DMS53 treated with DMSO at 0.1 percent for 48 hours (cell line): ENCODE data around the gene PSMA8.
"Not testable (repeated sequence)": the region's sequence is repeated elsewhere in the genome, so short reads cannot be mapped to it uniquely, and the experiment has no call there.

Experiments
- DNase-seq: peaks from one replicate; lab custom pipeline; 2025; ENCODE audit not compliant: unreplicated experiment; lab: John Stamatoyannopoulos, UW

The PSMA8 gene

DNA sequence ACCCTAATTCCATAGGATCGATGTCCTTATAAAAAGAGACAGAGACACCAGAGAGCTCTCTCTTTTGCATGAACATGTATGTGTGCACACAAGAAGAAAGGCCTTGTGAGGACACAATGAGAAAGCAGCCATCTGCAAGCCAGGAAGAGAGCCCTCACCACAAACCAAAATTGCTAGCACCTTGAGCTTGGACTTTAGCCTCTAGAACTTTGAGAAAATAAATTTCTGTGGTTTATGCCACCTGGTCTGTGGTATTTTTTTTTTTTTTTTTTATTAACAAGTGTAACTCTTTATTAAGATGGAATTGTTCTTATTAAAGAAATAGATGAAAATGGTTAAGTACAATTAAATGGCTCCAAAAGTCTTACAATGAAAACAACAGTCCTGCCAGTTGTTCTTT, 33.9 kb downstream of the PSMA8 start:
- DNase-seq = not testable (repeated sequence)

DNA sequence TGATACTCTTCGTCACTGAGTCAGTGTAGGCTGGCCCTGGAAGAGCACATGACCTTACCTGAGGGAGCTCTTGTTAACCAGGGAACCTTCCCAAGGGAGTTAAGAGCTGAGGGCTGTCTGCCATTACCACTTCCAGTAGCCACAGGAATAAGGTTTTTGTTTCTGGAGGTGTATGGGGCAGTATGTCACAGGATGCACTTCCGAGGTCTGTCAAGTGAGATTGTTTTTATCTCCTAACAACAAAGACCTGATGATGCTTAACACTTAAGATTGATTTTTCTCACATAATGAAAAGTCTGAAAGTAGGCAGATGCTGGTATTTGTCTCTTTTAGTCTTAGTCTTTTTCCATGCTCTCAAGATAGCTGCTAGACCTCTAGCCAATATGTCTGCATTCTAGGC, 41.8 kb downstream of the PSMA8 start:
- no peak for DNase-seq

DNA sequence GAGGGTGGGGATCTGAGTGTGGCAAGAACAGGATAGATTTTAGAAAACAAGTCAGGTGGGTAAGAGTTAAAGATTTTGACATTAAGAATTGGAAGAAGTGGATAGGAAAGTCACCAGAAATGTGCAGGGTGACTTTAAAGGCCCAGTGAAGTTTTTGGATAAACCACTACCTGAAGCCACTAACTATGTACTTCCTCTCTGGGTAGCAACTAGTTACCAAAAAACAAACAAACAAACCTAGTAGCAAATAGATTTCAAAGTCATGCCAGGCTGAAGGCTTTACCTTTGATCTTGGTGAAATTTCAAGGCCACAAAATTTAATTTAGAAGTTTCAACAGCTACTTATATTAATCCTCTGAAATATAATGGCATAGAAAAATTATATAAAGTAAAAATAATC, 42.5 kb downstream of the PSMA8 start:
- DNase-seq = no peak

DNA sequence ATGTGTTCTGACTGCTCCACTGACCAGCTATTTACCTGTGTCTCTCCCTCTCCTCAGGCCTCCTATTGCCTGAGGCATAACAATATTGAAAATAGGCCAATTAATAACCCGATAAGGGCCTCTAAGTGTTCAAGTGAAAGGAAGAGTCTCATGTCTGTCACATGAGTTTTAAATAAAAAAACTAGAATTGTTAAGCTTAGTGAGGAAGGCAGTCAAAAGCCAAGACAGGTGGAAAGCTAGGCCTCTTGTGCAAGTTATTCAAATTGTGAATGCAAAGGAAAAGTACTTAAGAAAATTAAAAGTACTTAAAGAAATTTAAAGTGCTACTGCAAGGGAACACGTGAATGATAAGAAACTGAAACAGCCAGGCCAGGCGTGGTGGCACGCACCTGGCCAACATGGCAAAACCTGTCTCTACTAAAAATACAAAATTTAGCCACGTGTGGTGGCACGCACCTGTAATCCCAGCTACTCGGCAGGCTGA, 47.7 kb downstream of the PSMA8 start:
- no peak for DNase-seq

DNA sequence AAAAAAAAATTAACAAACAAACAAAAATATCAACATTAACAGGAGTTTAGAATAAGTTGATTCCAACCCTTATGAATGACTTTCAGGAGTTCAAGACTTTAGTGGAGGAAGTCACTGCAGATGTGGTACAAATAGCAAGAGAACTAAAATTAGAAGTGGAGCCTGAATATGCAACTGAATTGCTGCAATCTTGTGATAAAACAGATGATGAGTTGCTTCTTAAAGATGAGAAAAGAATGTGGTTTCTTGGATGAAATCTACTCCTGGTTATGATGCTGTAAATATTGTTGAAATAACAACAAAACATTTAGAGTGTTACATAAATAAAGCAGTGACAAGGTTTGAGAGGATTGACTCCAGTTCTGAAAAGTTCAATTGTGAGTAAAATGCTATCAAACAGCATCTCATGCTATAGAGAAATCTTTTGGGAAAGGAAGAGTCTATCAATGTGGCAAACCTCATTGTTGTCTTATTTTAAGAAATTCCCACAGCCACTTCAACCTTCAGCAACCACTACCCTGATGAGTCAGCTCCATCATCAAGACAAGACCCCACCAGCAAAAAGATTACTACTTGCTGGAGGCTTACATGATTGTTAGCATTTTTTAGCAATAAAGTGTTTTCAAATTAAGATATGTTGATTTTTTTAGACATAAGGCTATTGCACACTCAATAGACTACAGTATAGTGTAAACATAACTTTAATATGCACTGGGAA, 49.9 kb downstream of the PSMA8 start:
- no peak for DNase-seq

DNA sequence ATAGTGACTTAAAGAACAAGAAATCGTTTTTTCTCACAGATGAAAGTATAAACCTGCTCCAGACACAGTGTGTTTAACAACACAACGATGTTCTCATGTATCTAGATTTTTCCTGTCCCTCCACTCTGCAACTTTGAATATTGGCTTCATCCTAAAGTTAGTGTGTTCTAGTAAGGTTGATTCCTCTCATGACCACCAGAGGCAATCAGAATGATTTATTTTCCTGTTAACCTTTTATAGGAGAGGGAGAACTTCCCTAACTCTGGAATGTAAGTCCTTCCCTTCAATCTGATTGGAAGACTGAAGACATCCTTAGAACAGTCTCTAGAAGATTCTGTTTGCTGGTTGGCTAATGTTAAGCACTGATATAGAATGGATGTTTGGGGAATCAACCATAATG, 51.6 kb downstream of the PSMA8 start:
- no peak for DNase-seq

DNA sequence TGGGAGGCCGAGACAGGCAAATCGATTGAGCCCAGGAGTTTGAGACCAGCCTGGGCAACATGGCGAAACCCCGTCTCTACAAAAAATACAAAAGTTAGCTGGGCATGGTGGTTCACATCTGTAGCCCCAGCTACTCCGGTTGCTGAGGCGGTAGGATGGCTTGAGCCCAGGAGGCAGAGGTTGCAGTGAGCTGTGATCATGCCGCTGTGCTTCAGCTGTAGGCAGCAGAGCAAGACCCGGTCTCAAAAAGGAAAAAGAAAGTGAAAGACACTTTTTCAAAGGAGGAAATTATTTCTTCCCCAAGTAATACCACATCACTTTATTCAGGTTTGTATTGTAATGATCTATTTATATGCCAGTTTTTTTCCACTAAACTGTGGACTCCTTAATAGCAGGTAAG, 56.8 kb downstream of the PSMA8 start:
- no peak for DNase-seq

DNA sequence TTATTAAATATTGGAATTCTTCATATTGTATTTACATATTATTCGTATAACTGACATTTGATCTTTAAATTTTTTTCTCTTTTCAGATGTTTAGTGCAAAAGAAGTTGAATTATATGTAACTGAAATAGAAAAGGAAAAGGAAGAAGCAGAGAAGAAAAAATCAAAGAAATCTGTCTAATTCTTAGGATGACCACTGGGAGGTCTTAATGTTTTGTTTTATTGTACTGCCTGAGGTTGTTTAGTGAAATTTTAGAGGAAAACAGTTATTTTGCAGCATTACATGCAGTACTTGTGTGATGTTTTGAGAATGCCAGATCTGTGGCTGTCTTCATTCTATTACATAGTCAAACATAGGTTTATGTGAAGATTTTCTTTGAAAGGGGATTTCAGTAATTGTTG, 58.6 kb downstream of the PSMA8 start:
- no peak for DNase-seq

DNA sequence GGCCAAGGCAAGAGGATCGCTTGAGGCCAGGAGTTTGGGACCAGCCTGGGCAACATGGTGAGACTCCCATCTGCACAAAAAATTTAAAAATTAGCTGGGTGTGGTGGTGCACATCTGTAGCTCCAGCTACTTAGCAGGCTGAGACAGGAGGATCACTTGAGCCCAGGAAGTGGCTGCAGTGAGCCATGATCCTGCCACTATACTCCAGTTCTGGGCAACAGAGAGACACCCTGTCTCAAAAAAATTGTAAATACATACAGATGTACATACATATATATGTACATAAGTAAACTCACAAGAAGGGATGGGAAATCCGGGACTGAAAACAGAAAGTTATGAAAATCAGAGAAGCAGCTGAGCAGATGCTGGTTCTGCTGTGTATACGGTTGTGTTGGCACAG, 62.9 kb downstream of the PSMA8 start:
- DNase-seq = no peak

DNA sequence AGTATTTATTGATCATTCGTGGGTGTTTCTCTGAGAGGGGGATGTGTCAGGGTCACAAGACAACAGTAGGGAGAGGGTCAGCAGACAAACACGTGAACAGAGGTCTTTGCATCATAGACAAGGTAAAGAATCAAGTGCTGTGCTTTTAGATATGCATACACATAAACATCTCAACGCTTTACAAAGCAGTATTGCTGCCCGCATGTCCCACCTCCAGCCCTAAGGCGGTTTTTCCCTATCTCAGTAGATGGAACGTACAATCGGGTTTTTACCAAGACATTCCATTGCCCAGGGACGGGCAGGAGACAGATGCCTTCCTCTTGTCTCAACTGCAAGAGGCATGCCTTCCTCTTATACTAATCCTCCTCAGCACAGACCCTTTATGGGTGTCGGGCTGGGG, 68.3 kb downstream of the PSMA8 start:
- not testable (repeated sequence) for DNase-seq

DNA sequence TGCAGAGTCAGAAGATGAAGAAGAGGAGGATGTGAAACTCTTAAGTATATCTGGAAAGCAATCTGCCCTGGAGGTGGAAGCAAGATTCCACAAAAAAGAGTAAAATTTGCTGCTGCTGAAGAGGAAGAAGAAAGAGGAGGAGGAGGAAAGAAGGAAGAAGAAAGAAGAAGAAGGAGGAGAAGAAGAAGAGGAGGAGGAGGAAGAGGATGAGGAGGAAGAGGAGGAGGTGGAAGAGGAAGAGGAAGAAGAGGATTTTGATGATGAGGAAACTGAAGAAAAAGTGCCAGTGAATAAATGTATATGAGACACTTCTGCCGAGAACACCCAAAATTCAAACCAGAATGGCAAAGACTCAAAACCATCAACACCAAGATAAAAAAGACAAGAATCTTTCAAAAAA, 71.6 kb downstream of the PSMA8 start:
- DNase-seq = no peak

DNA sequence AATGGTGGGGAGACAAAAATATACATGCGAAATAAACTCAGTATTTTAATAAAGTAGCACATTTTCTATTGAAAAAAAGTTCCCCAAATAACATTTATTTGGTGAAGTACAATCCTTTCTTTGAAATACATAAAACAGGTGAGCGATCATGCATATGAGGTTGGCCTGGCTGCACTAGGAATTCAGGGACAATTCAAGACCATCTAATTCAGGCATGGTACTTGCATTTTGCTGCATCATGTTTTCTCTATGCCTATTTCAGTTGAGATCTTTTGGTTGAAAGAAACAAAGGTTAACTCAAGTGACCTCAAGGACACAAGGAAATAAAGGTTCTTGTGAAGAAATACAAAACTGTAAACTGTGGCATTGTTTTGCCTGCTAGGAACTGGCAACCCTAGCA, 72.8 kb downstream of the PSMA8 start:
- DNase-seq = no peak

DNA sequence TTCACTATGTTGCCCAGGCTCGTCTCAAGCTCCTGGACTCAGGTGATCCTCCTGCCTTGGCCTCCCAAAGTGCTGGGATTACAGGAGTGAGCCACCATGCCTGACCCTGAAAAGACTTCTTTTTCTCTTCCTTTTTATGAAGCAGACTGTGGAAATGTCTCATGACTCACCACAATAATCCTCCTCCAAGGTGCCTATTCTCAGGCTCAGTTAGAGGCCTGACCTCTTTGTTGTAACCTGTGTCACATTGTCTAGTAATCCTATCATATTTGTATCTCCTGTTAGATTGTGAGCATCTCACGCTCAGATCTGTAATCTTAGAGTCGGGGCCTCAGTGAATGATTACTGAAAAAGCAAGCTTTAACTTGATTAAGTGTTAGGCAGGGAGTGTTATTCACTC, 74.3 kb downstream of the PSMA8 start:
- no peak for DNase-seq

DNA sequence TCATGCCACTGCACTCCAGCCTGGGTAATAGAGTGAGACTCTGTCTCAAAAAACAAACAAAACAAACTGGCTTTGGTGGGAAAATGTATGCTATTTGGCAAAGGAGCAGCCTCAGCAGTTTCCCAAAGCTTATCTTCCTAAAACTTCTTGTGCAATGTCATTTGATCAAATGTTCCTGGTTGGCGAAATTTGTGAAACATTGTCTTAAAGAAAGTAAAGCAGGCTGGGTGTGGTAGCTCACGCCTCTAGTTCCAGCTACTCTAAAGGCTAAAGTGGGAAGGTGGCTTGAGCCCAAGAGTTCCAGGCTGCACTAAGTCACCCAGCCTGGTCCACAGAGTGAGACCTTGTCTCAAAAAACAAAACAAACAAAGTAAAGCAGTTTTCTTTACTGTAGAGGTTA, 75.3 kb downstream of the PSMA8 start:
- no peak for DNase-seq

DNA sequence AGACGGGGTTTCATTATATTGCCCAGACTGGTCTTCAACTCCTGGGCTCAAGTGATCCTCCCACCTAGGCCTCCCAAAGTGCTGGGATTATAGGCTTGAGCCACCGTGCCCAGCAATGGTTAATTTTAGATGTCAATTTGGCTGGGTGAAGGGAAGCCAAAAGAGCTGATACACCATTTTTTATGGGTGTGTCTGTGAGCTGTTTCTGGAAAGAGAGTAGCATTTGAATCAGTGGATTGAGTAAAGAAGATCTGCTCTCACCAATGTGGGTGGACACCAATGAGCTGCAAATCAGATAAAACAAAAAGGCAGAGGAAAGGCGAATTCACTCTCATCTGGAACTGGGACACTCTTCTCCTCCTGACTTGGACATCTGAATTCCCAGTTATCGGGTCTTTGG, 76.5 kb downstream of the PSMA8 start:
- DNase-seq = no peak

DNA sequence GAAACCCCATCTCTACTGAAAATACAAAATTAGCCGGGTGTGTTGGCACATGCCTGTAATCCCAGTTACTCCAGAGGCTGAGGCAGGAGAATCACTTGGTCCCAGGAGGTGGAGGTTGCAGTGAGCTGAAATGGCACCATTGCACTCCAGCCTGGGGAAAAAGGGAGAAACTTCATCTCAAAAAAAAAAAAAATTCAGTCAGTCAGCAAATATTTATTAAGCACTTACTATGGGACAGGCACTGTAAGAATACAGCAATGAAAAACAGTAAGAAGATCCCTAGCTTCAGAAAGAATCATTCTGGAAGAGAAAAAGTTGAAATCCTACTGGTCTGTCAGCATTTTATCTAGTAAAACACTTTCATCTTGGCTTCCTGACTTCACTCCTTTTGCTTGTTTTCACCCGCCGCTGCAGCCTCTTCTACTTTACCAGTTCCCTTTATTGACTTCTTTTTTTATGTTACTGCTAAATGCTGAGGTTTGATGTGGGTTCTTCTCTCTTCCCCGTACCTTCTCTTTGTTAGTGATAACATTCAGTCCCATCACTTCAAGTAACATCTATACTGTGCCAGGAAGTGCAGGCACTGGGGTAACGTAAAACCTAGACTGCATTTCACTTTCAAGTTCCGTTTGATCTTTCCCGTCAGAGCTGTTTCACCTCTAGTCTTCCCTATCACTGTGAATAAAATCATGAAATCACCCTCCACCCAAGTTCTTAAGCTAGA, 81.7 kb downstream of the PSMA8 start:
- DNase-seq = no peak

DNA sequence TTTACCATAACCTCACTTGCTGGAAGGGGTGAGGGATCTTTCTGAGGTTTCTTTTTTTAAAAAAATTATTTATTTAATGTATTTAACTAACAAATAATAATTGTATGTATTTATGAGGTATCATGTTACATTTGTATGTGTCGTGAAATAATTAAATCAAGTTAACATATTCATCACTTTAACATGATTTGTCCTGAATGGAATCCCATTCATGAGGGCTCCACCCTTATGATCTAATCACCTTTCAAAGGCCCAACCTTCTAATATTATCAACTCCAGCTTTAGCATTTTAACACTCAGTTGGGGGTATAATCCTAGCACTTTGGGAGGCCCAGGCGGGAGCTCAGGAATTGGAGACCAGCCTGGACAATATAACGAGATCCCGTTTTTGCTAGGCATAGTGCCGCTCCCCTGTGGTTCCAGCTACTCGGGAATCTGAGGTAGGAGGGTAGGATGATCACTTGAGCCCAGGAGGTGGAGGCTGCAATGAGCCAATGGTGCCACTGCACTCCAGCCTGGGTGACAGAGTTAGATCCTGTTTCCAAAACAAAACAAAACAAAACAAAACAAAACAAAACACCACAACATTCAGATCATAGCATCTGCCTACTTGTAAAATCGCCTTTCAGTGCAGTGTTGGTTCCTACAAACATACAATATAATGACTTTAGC, 91.5 kb downstream of the PSMA8 start:
- DNase-seq = no peak

DNA sequence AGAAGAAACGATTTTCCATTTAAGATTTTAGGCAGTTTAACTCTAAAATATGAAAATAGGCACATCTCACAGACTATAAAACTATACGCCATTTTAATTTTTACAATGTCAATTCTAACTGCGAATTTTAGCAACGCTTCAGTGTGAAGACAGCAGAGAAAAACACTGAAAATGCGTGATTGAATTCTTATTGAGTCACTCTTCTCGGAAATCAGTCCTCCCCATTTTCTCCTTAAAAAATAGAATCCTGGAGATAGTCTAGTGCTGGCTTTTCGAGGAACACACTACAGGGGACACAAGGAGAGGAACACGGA, 92.2 kb downstream of the PSMA8 start:
- no peak for DNase-seq

DNA sequence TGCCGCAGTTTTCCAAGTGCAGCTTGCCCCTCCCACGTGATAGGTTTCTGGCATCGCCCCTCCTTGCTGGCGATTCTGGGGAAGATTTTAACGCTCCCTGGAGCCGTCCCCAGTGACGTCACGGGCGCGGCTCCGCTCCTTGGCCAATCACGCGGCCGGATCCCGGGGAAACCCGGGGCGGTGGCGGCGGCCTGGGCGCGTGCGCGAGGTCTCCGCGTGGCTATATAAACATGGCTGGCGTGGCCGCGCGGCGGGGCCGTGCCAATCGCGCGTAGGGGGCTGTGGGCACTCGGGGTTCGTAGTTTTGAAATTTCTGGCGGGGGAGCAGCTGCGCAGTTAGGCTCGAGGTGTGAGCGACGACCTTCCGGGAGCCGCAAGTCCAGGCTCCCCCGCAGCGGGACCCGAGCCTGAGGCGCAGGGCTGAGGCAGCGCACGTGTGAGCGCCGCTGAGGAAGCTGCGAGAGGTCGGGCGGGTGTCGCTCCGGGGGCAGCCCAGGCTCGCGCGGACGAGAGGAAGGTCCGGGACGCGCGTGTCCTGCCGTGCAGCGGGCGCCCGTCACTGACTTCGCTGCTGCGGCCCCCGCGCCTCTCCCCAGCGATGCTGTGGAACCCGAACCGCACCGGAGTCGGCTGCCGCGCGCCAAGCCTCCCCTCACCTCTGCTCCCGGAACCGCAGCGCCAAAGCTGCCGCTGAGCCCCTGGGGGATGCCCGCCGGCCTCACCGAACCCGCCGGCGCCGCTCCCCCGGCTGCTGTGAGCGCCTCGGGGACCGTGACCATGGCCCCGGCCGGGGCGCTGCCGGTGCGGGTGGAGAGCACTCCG, 92.8 kb downstream of the PSMA8 start, which contains the start of gene TAF4B:
TSS of gene TAF4B (plus strand) at position 217 of the 822 bp plus-strand sequence. CDS start at position 706, 489 bp downstream.
- peak; percentile 39 for DNase-seq

DNA sequence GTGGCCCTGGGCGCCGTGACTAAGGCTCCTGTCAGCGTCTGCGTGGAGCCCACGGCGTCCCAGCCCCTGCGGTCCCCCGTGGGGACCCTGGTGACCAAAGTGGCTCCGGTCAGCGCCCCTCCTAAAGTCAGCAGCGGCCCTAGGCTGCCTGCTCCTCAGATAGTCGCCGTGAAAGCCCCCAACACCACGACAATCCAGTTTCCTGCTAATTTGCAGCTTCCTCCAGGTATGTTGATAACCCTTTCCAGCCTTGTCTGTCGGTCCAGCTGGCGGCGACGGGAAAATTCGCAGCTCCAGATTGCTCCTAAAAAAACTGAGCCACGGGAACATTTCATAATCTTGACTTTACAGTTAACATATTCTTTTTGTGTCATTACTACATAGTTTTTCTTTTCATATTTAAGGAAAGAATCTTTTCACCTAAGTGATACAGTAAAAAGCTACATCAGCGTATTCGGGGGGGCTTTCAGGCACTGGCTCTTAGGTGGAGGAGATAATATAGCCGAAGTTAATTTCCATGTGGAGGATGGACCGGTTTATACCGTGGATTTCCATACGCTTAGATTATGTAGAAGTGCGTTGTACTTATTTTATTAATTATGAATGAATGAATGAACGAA, 93.5 kb downstream of the PSMA8 start:
- DNase-seq = no peak
